ENCODE data around the gene MYO5B. TPM values are rescaled to one million over a fixed set of nuclear protein-coding genes. Genes with fewer than 3 reads are reported as not detected.

MYO5B gene
- total RNA-seq, 1 donor from 2014 or later: 0.07 TPM

GRCh38 chr18:49854681-49855080 is 340.3 kb downstream of the MYO5B start:
- H3K9me3 Mint-ChIP-seq: no peaks in the 10 kb centered on the region
- peaks cover 2% of the 10 kb centered on the region for H3K4me1 Mint-ChIP-seq
- H3K4me3 Mint-ChIP-seq: no peak overlapping the region
- no peaks in the 10 kb centered on the region for H3K36me3 Mint-ChIP-seq (ENCODE audit: low read depth)
- no peak overlapping the region for H3K27ac Mint-ChIP-seq
- H3K27me3 Mint-ChIP-seq: peaks cover 2% of the 10 kb centered on the region
- intact Hi-C loops (cut with micrococcal nuclease): loop anchor here (5.0 kb wide), 2 partner anchors 42 to 122 kb away; partner anchors contain the start of gene ACAA2
- DNase-seq: no peak

GRCh38 chr18:49853436-49853835 is 341.5 kb downstream of the MYO5B start:
- no peaks in the 10 kb centered on the region for H3K9me3 Mint-ChIP-seq
- H3K36me3 Mint-ChIP-seq (ENCODE audit: low read depth): no peaks in the 10 kb centered on the region
- intact Hi-C loops (cut with micrococcal nuclease): no loop called here
- no peak for DNase-seq
- H3K27ac Mint-ChIP-seq: no peak overlapping the region
- peaks cover 5% of the 10 kb centered on the region for H3K27me3 Mint-ChIP-seq
- H3K4me3 Mint-ChIP-seq: no peak overlapping the region
- peaks cover 4% of the 10 kb centered on the region for H3K4me1 Mint-ChIP-seq

- peaks cover 4% of the 10 kb centered on the region for H3K4me1 Mint-ChIP-seq
- no peak overlapping the region for H3K27ac Mint-ChIP-seq
- DNase-seq: no peak
- no peaks in the 10 kb centered on the region for H3K36me3 Mint-ChIP-seq (ENCODE audit: low read depth)
- no peak overlapping the region for H3K4me3 Mint-ChIP-seq
- peaks cover 8% of the 10 kb centered on the region for H3K27me3 Mint-ChIP-seq
- no peaks in the 10 kb centered on the region for H3K9me3 Mint-ChIP-seq
- intact Hi-C loops (cut with micrococcal nuclease): no loop called here
Observed at GRCh38 chr18:49853011-49853410, 341.9 kb downstream of the MYO5B start.

GRCh38 chr18:49851624-49852023 is 343.3 kb downstream of the MYO5B start:
- intact Hi-C loops (cut with micrococcal nuclease): no loop called here
- Mint-ChIP-seq H3K27me3 (peaks cover 11% of the 10 kb centered on the region), H3K4me3 (no peak overlapping the region), H3K4me1 (peaks cover 4% of the 10 kb centered on the region), H3K27ac (no peak overlapping the region), H3K36me3 (ENCODE audit: low read depth) (no peaks in the 10 kb centered on the region), H3K9me3 (no peaks in the 10 kb centered on the region)
- no peak for DNase-seq

- no peak for DNase-seq
- no peak overlapping the region for H3K4me3 Mint-ChIP-seq
- peaks cover 4% of the 10 kb centered on the region for H3K4me1 Mint-ChIP-seq
- no peak overlapping the region for H3K27ac Mint-ChIP-seq
- H3K9me3 Mint-ChIP-seq: no peaks in the 10 kb centered on the region
- peaks cover 11% of the 10 kb centered on the region for H3K27me3 Mint-ChIP-seq
- no peaks in the 10 kb centered on the region for H3K36me3 Mint-ChIP-seq (ENCODE audit: low read depth)
- intact Hi-C loops (cut with micrococcal nuclease): no loop called here
Observed at GRCh38 chr18:49850636-49851035, 344.3 kb downstream of the MYO5B start.

GRCh38 chr18:49849331-49850217 is 345.4 kb downstream of the MYO5B start:
- H3K36me3 Mint-ChIP-seq (ENCODE audit: low read depth): no peaks in the 10 kb centered on the region
- no peak overlapping the region for H3K4me3 Mint-ChIP-seq
- H3K4me1 Mint-ChIP-seq: peaks cover 4% of the 10 kb centered on the region
- intact Hi-C loops (cut with micrococcal nuclease): no loop called here
- H3K27ac Mint-ChIP-seq: no peak overlapping the region
- no peak for DNase-seq
- H3K9me3 Mint-ChIP-seq: no peaks in the 10 kb centered on the region
- peaks cover 11% of the 10 kb centered on the region for H3K27me3 Mint-ChIP-seq

- DNase-seq: no peak
- H3K4me3 Mint-ChIP-seq: no peak overlapping the region
- no peaks in the 10 kb centered on the region for H3K9me3 Mint-ChIP-seq
- intact Hi-C loops (cut with micrococcal nuclease): no loop called here
- no peaks in the 10 kb centered on the region for H3K36me3 Mint-ChIP-seq (ENCODE audit: low read depth)
- H3K27ac Mint-ChIP-seq: no peak overlapping the region
- peaks cover 11% of the 10 kb centered on the region for H3K27me3 Mint-ChIP-seq
- peaks cover 5% of the 10 kb centered on the region for H3K4me1 Mint-ChIP-seq
Observed at GRCh38 chr18:49848115-49848514, 346.8 kb downstream of the MYO5B start.

GRCh38 chr18:49847524-49847923 is 347.4 kb downstream of the MYO5B start:
- Mint-ChIP-seq H3K36me3 (ENCODE audit: low read depth) (no peaks in the 10 kb centered on the region), H3K27ac (no peak overlapping the region), H3K4me3 (no peak overlapping the region), H3K27me3 (peaks cover 11% of the 10 kb centered on the region), H3K9me3 (no peaks in the 10 kb centered on the region), H3K4me1 (peaks cover 5% of the 10 kb centered on the region)
- no peak for DNase-seq
- intact Hi-C loops (cut with micrococcal nuclease): no loop called here

- H3K27me3 Mint-ChIP-seq: peaks cover 11% of the 10 kb centered on the region
- H3K36me3 Mint-ChIP-seq (ENCODE audit: low read depth): no peaks in the 10 kb centered on the region
- intact Hi-C loops (cut with micrococcal nuclease): no loop called here
- no peak overlapping the region for H3K4me3 Mint-ChIP-seq
- peaks cover 5% of the 10 kb centered on the region for H3K4me1 Mint-ChIP-seq
- no peak overlapping the region for H3K27ac Mint-ChIP-seq
- DNase-seq: no peak
- H3K9me3 Mint-ChIP-seq: no peaks in the 10 kb centered on the region
Observed at GRCh38 chr18:49846718-49847470, 348.1 kb downstream of the MYO5B start.

GRCh38 chr18:49846361-49846662 is 348.6 kb downstream of the MYO5B start:
- Mint-ChIP-seq H3K27me3 (peaks cover 11% of the 10 kb centered on the region), H3K9me3 (no peaks in the 10 kb centered on the region), H3K27ac (no peak overlapping the region), H3K4me1 (peaks cover 5% of the 10 kb centered on the region), H3K4me3 (no peak overlapping the region), H3K36me3 (ENCODE audit: low read depth) (no peaks in the 10 kb centered on the region)
- DNase-seq: no peak
- intact Hi-C loops (cut with micrococcal nuclease): no loop called here

- DNase-seq: no peak
- Mint-ChIP-seq H3K27me3 (peaks cover 11% of the 10 kb centered on the region), H3K4me1 (peaks cover 5% of the 10 kb centered on the region), H3K9me3 (no peaks in the 10 kb centered on the region), H3K4me3 (no peak overlapping the region), H3K36me3 (ENCODE audit: low read depth) (no peaks in the 10 kb centered on the region), H3K27ac (no peak overlapping the region)
- intact Hi-C loops (cut with micrococcal nuclease): no loop called here
Observed at GRCh38 chr18:49845629-49846360, 349.2 kb downstream of the MYO5B start.

GRCh38 chr18:49844903-49845302 is 350.0 kb downstream of the MYO5B start:
- intact Hi-C loops (cut with micrococcal nuclease): no loop called here
- peaks cover 5% of the 10 kb centered on the region for H3K4me1 Mint-ChIP-seq
- H3K9me3 Mint-ChIP-seq: no peaks in the 10 kb centered on the region
- no peak for DNase-seq
- H3K27ac Mint-ChIP-seq: no peak overlapping the region
- H3K36me3 Mint-ChIP-seq (ENCODE audit: low read depth): no peaks in the 10 kb centered on the region
- H3K27me3 Mint-ChIP-seq: peaks cover 10% of the 10 kb centered on the region
- H3K4me3 Mint-ChIP-seq: no peak overlapping the region

GRCh38 chr18:49843778-49844625 is 350.9 kb downstream of the MYO5B start:
- DNase-seq: no peak
- H3K36me3 Mint-ChIP-seq (ENCODE audit: low read depth): no peaks in the 10 kb centered on the region
- no peaks in the 10 kb centered on the region for H3K9me3 Mint-ChIP-seq
- H3K4me3 Mint-ChIP-seq: no peak overlapping the region
- no peak overlapping the region for H3K27ac Mint-ChIP-seq
- intact Hi-C loops (cut with micrococcal nuclease): no loop called here
- H3K27me3 Mint-ChIP-seq: peaks cover 10% of the 10 kb centered on the region
- H3K4me1 Mint-ChIP-seq: peaks cover 3% of the 10 kb centered on the region
